Esophagus squamous epithelium (tissue), 4 donors: Measurements from ENCODE around the gene RAB8B.

Experiments used
- POLR2A ChIP-seq, 4 donors: fragments of 450-650 bp; IDR thresholded peaks; one replicate each; pipeline ENCODE4 v1.6.1; 2017; ENCODE audit warnings: antibody characterized with exemption in 4 of 4, mild to moderate bottlenecking in 4 of 4, moderate library complexity in 3 of 4
- TF ChIP-seq, protein P1 (sequence below), 6 experiments: fragments of 450-650 bp in 4 of 6; fragments of 200-600 bp in 2 of 6; sonication (generic) in 2 of 6; IDR thresholded peaks; one replicate each; pipeline ENCODE4 v1.5.1; 2016 to 2019; ENCODE audit warnings: antibody characterized with exemption in 6 of 6, mild to moderate bottlenecking in 4 of 6, moderate library complexity in 4 of 6

DNA sequence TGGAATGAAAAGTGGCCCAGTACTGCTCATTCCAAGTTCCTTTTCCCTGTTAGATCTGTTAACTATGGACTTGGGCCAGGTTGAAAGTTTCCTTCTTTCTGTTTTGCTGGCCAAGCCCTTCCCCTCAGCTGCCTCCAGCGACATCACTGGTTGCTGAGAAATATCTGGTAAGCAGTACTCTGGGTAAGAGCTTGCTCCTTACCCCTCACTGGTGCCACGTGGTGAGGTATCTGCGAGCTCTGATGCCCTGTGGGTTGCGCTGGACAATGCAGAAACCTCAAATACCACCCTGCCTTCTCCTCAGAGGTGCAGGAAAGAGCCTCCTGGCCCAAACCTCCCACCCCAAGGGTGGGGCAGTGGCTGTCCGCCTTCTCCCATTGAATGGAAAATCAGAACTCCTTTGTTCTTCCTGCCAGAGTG lies 45.1 kb downstream of the RAB8B start:
- TF ChIP-seq, protein P1, sequence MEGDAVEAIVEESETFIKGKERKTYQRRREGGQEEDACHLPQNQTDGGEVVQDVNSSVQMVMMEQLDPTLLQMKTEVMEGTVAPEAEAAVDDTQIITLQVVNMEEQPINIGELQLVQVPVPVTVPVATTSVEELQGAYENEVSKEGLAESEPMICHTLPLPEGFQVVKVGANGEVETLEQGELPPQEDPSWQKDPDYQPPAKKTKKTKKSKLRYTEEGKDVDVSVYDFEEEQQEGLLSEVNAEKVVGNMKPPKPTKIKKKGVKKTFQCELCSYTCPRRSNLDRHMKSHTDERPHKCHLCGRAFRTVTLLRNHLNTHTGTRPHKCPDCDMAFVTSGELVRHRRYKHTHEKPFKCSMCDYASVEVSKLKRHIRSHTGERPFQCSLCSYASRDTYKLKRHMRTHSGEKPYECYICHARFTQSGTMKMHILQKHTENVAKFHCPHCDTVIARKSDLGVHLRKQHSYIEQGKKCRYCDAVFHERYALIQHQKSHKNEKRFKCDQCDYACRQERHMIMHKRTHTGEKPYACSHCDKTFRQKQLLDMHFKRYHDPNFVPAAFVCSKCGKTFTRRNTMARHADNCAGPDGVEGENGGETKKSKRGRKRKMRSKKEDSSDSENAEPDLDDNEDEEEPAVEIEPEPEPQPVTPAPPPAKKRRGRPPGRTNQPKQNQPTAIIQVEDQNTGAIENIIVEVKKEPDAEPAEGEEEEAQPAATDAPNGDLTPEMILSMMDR (IDR thresholded peaks at IDR 0.05) = no peak
- TF ChIP-seq POLR2A (IDR thresholded peaks at IDR 0.05) = no peak
